ENCODE data around the gene PRKCB.

The PRKCB gene

DNA sequence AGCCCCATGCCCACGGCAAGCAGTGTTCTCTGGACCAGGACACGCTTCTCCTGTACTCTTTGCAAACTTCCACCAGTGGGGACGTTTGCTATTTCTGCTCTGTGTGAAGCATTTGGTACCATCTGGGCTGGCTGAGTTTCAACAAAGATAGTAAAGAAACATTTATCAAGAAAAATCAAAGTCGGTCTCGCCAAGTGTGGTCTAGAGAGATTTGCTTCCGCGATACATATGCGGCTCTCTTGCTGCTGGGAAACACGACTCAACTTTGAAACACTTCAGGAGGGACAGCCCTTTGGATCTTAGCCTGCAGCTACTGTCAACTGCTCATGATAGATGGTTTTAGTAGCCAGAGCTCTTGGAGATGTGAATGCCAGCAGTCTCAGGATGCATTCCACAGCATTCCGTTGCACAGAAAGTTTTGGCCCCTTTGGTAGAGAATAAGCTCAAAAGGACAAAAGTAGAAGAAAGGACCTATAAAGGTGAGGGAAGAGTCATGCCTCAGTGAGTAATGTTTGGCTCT, 252.2 kb downstream of the PRKCB start:
- no peak for DNase-seq (ENCODE audit: low read depth)
- no peak for TF ChIP-seq CTCF (IDR thresholded peaks at IDR 0.05; ENCODE audit: low read length, missing control alignments)
- no peak overlapping the region for H3K4me3 ChIP-seq (replicated peaks; ENCODE audit: low read depth, low read length)

DNA sequence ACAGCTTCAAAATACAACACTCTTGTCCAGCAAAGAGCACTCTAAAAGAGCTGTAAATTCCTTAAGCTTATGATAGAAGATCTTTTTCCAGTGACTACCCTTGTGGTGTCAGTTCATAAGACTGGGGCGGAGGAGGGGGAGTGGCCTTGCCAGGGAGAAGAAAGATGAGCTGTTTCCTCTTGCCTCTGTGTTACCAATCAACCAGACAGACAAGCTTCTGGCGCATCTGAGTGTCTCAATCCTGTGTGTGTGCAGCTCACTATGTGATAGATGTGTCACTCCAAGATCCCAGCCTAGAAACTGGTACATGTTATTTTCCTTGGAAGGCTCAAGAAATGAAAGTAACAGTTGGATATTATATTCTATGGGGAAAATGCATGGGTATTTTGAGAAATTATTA, 253.0 kb downstream of the PRKCB start:
- DNase-seq (ENCODE audit: low read depth), result no peak
- TF ChIP-seq CTCF (IDR thresholded peaks at IDR 0.05; ENCODE audit: low read length, missing control alignments), result no peak

DNA sequence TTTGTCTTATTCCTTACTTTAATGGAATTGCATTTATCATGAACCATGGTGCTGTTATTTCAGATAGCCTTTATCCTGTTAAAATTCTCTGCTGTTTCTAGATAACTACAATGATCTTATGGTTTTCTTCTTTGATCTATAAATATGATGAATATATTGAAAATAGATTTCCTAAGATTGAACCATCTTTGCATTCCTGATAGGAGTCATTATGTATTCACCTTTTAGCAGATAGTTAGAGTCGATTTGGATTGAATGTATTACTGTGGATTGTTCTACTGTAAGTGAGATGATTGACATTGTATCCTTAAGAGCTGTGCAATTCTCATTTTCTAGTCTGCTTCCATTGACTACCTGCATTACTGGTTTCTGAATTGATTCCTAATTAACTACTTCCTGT, 255.3 kb downstream of the PRKCB start:
- TF ChIP-seq CTCF (IDR thresholded peaks at IDR 0.05; ENCODE audit: low read length, missing control alignments), result no peak

More for the DNA sequence above, 253.0 kb downstream of the PRKCB start:
- no peak overlapping the region for H3K4me3 ChIP-seq (replicated peaks; ENCODE audit: low read depth, low read length)

DNA sequence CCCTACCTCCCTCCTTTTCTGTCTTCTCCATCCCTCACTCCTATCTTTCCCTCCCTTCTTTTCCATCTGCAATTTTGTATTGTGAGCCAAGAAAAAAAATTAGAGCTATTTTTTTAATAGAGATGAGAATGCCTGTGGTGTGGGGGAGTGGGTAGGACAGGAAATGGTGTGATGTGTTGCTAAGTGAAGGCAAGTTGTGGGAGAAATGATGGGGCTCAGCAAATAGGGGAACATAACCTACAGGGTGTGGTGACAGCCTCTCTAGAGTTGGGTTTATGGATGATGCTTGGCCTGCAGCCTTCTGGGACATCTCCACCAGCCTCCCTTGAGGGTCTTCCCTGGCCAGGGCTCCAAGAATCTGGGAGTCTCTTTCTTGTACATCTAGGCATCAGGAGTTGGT, 257.3 kb downstream of the PRKCB start:
- DNase-seq (ENCODE audit: low read depth), result no peak
- no peak for TF ChIP-seq CTCF (IDR thresholded peaks at IDR 0.05; ENCODE audit: low read length, missing control alignments)
- H3K4me3 ChIP-seq (replicated peaks; ENCODE audit: low read depth, low read length), result no peak overlapping the region

More for the DNA sequence above, 255.3 kb downstream of the PRKCB start:
- DNase-seq (ENCODE audit: low read depth), result no peak
- H3K4me3 ChIP-seq (replicated peaks; ENCODE audit: low read depth, low read length), result no peak overlapping the region

GRCh38 chr16:24094660-24095059, 258.9 kb downstream of the PRKCB start:
- H3K4me3 ChIP-seq (replicated peaks; ENCODE audit: low read depth, low read length), result no peak overlapping the region
- DNase-seq (ENCODE audit: low read depth), result no peak
- no peak for TF ChIP-seq CTCF (IDR thresholded peaks at IDR 0.05; ENCODE audit: low read length, missing control alignments)

- no peak for TF ChIP-seq CTCF (IDR thresholded peaks at IDR 0.05; ENCODE audit: low read length, missing control alignments)
- no peak overlapping the region for H3K4me3 ChIP-seq (replicated peaks; ENCODE audit: low read depth, low read length)
Observed at GRCh38 chr16:24098896-24099295, 263.1 kb downstream of the PRKCB start.

DNA sequence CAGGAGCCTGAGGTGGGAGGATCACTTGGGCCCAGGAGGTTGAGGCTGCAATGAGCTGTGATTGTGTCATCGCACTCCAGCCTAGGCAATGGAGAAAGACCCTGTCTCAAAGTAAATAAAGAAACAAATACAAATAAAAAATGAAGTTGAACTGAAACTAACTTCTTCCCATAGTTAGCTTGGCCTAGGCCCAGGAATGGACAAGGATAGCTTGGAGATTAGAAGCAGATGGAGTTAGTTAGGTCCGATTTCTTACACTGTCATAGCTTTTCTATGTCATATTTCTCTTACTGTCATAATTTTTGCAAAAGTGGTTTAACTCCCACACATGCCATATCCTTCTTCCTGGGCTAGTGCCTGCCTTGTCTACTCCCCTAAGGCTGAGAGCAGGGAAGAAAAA, 265.6 kb downstream of the PRKCB start:
- H3K4me3 ChIP-seq (replicated peaks; ENCODE audit: low read depth, low read length), result no peak overlapping the region
- DNase-seq (ENCODE audit: low read depth), result no peak
- TF ChIP-seq CTCF (IDR thresholded peaks at IDR 0.05; ENCODE audit: low read length, missing control alignments), result no peak

More at GRCh38 chr16:24098896-24099295, 263.1 kb downstream of the PRKCB start:
- DNase-seq (ENCODE audit: low read depth), result no peak

Measured in fibroblast of pulmonary artery (primary cell).